Suprapubic skin (tissue), 4 donors: ENCODE results near the gene AKAP12. TPM values are rescaled to one million over a fixed set of nuclear protein-coding genes. Genes with fewer than 3 reads are reported as not detected.
"Not testable (repeated sequence)": the region's sequence is repeated elsewhere in the genome, so short reads cannot be mapped to it uniquely, and the experiment has no call there.

Experiments used
- DNase-seq, 2 donors: peaks; one replicate each; pipeline ENCODE4 v3.0.0-alpha.2; 2019; ENCODE audit warnings: low spot score in 2 of 2
- H3K27ac ChIP-seq: fragments of 200-600 bp; sonication (generic); one replicate; pipeline ENCODE4 v1.5.1; 2019
- H3K27me3 ChIP-seq: fragments of 200-600 bp; sonication (generic); one replicate; pipeline ENCODE4 v1.5.1; 2019
- H3K36me3 ChIP-seq: fragments of 200-600 bp; sonication (generic); one replicate; pipeline ENCODE4 v1.5.1; 2019
- H3K4me1 ChIP-seq: fragments of 200-600 bp; sonication (generic); one replicate; pipeline ENCODE4 v1.5.1; 2019
- H3K4me3 ChIP-seq: fragments of 200-600 bp; sonication (generic); one replicate; pipeline ENCODE4 v1.5.1; 2019; ENCODE audit warnings: mild to moderate bottlenecking
- H3K9me3 ChIP-seq: fragments of 200-600 bp; sonication (generic); one replicate; pipeline ENCODE4 v1.5.1; 2019
- CTCF ChIP-seq, 2 donors: fragments of 200-600 bp in 1 of 2; fragments of 450-650 bp in 1 of 2; sonication (generic) in 1 of 2; IDR thresholded peaks; one replicate each; pipeline ENCODE4 v1.5.1; 2016 to 2019; ENCODE audit warnings: antibody characterized with exemption in 2 of 2, mild to moderate bottlenecking in 1 of 2, moderate library complexity in 1 of 2
- EP300 ChIP-seq: sonication (generic); formaldehyde crosslinking; IDR thresholded peaks from one replicate; pipeline ENCODE4 v1.6.1; 2017; ENCODE audit warnings: antibody characterized with exemption
- POLR2A ChIP-seq, 2 donors: fragments of 450-650 bp; IDR thresholded peaks; one replicate each; pipeline ENCODE4 v1.6.1; 2017; ENCODE audit warnings: antibody characterized with exemption in 2 of 2, mild to moderate bottlenecking in 2 of 2, moderate library complexity in 2 of 2
- POLR2AphosphoS5 ChIP-seq, 3 donors: sonication (generic); formaldehyde crosslinking; IDR thresholded peaks; one replicate each; pipeline ENCODE4 v1.6.1; 2017; ENCODE audit warnings: antibody characterized with exemption in 3 of 3
- WGBS: methylation state at CpG from one replicate; pipeline ENCODE4 v1.1.5; 2018; 5-methylcytosine and 5-hydroxymethylcytosine counted together
- total RNA-seq, 4 donors: library from RNA; depleted of rRNA; stranded (reverse); fragments of >200 nt; gene quantifications; one replicate each; pipeline ENCODE4 v1.1.0, GENCODE V29; 2016

AKAP12 gene
- total RNA-seq, 4 donors from 2014 or later = 7.2 to 20.1 (median 11.9) TPM

GRCh38 chr6:151341476-151342195 is 101.9 kb downstream of the AKAP12 start:
- H3K27ac ChIP-seq = no peak overlapping the region
- H3K4me1 ChIP-seq = no peaks in the 10 kb centered on the region
- no peaks in the 10 kb centered on the region for H3K9me3 ChIP-seq
- H3K36me3 ChIP-seq = no peaks in the 10 kb centered on the region
- no peaks in the 10 kb centered on the region for H3K27me3 ChIP-seq
- DNase-seq = no peak
- TF ChIP-seq CTCF (IDR thresholded peaks at IDR 0.05) (no peak), EP300 (no peak), POLR2A (IDR thresholded peaks at IDR 0.05) (no peak), POLR2AphosphoS5 (IDR thresholded peaks at IDR 0.05) (no peak)
- whole genome bisulfite sequencing = 93% methylated on average over 13 of the region's 52 CpGs
- no peak overlapping the region for H3K4me3 ChIP-seq

DNA sequence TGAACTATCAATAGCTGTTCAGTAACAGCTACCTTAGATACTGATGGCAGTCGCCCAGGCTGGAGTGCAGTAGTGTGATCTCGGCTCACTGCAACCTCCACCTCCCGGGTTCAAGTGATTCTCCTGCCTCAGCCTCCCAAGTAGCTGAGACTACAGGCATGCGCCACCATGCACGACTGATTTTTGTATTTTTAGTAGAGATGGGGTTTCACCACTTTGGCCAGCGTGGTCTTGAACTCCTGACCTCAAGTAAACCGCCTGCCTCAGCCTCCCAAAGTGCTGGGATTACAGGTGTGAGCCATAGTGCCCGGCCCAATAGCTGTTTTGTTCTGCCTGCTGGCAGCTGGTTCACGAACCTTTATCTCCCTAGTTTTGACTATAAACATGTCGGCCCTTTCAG is 103.0 kb downstream of the AKAP12 start:
- not testable (repeated sequence) for H3K4me1 ChIP-seq, DNase-seq
- WGBS = 91% methylated on average over 10 of the region's 10 CpGs

GRCh38 chr6:151349651-151350270 is 110.0 kb downstream of the AKAP12 start:
- Histone ChIP-seq H3K4me1 (no peaks in the 10 kb centered on the region), H3K9me3 (no peaks in the 10 kb centered on the region), H3K4me3 (no peak overlapping the region), H3K27ac (no peak overlapping the region), H3K36me3 (no peaks in the 10 kb centered on the region), H3K27me3 (no peaks in the 10 kb centered on the region)
- no peak for DNase-seq
- WGBS = 92% methylated on average over 19 of the region's 19 CpGs
- no peak for TF ChIP-seq EP300
- TF ChIP-seq CTCF (IDR thresholded peaks at IDR 0.05) = no peak
- no peak for TF ChIP-seq POLR2AphosphoS5 (IDR thresholded peaks at IDR 0.05)
- no peak for TF ChIP-seq POLR2A (IDR thresholded peaks at IDR 0.05)

More for the DNA sequence above, 103.0 kb downstream of the AKAP12 start:
- H3K27me3 ChIP-seq, H3K4me3 ChIP-seq, H3K36me3 ChIP-seq, H3K9me3 ChIP-seq, H3K27ac ChIP-seq: not testable (repeated sequence)

DNA sequence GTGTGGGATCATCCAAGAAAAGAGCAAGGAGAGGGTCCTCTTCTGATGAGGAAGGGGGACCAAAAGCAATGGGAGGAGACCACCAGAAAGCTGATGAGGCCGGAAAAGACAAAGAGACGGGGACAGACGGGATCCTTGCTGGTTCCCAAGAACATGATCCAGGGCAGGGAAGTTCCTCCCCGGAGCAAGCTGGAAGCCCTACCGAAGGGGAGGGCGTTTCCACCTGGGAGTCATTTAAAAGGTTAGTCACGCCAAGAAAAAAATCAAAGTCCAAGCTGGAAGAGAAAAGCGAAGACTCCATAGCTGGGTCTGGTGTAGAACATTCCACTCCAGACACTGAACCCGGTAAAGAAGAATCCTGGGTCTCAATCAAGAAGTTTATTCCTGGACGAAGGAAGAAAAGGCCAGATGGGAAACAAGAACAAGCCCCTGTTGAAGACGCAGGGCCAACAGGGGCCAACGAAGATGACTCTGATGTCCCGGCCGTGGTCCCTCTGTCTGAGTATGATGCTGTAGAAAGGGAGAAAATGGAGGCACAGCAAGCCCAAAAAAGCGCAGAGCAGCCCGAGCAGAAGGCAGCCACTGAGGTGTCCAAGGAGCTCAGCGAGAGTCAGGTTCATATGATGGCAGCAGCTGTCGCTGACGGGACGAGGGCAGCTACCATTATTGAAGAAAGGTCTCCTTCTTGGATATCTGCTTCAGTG is 110.8 kb downstream of the AKAP12 start:
- Histone ChIP-seq H3K36me3 (no peaks in the 10 kb centered on the region), H3K4me1 (no peaks in the 10 kb centered on the region), H3K9me3 (no peaks in the 10 kb centered on the region), H3K27ac (no peak overlapping the region), H3K27me3 (no peaks in the 10 kb centered on the region), H3K4me3 (no peak overlapping the region)
- WGBS = 93% methylated on average over 20 of the region's 20 CpGs
- TF ChIP-seq POLR2A (IDR thresholded peaks at IDR 0.05) (no peak), POLR2AphosphoS5 (IDR thresholded peaks at IDR 0.05) (no peak), EP300 (no peak), CTCF (IDR thresholded peaks at IDR 0.05) (no peak)
- DNase-seq = no peak

DNA sequence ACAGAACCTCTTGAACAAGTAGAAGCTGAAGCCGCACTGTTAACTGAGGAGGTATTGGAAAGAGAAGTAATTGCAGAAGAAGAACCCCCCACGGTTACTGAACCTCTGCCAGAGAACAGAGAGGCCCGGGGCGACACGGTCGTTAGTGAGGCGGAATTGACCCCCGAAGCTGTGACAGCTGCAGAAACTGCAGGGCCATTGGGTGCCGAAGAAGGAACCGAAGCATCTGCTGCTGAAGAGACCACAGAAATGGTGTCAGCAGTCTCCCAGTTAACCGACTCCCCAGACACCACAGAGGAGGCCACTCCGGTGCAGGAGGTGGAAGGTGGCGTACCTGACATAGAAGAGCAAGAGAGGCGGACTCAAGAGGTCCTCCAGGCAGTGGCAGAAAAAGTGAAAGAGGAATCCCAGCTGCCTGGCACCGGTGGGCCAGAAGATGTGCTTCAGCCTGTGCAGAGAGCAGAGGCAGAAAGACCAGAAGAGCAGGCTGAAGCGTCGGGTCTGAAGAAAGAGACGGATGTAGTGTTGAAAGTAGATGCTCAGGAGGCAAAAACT is 111.5 kb downstream of the AKAP12 start:
- H3K9me3 ChIP-seq = no peaks in the 10 kb centered on the region
- WGBS = 85% methylated on average over 18 of the region's 18 CpGs
- no peak for TF ChIP-seq POLR2A (IDR thresholded peaks at IDR 0.05)
- TF ChIP-seq POLR2AphosphoS5 (IDR thresholded peaks at IDR 0.05) = no peak
- TF ChIP-seq CTCF (IDR thresholded peaks at IDR 0.05) = no peak
- no peak for TF ChIP-seq EP300
- DNase-seq = no peak
- H3K27me3 ChIP-seq = no peaks in the 10 kb centered on the region
- H3K4me3 ChIP-seq = no peak overlapping the region
- H3K27ac ChIP-seq = no peak overlapping the region
- H3K36me3 ChIP-seq = no peaks in the 10 kb centered on the region
- H3K4me1 ChIP-seq = no peaks in the 10 kb centered on the region
